ENCODE results near the gene CEP70.
"Not testable (repeated sequence)": the region's sequence is repeated elsewhere in the genome, so short reads cannot be mapped to it uniquely, and the experiment has no call there.

CEP70 gene

DNA sequence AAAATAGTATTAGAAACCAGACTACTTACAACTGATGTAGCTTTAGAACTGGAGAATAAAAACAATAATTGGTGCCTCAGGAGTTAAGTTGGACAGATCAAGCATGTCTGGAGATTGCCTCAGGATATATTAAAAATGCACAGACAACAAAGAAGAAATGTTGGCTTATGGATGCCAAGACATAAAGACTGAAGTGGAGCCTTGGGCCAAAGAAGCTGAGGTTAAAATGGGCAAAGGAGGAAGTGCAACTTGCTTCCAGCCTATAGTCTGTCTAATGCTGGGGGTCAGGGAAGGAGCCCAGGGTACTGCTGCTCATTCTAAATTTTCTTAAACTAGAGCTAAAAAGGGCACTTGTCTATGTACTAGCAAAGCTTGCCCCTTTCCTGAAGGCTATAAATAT is 82.1 kb downstream of the CEP70 start:
- no peak for DNase-seq (ENCODE audit: low read depth)

- no peak for DNase-seq (ENCODE audit: low read depth)
Observed at GRCh38 chr3:138509586-138509985, 84.5 kb downstream of the CEP70 start.

- no peak for DNase-seq (ENCODE audit: low read depth)
Observed at GRCh38 chr3:138507524-138507923, 86.5 kb downstream of the CEP70 start.

DNA sequence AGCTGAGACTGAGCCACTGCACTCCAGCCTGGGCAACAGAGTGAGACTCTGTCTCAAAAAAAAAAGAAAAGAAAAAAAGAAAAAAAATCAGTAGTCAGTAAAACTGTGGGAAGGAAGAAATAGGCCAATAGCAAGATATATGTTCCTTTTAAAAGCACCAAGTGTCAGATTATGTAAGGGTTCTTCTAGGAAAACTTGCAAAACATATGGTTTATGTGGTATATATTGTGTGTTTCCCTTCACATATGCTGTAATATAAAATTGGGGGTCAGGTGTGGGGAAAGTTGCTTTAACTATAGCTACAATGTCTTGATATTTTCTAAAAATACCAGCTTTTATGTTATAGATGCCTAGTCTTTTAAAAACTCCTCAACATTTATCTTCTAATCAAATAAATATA is 95.1 kb downstream of the CEP70 start:
- no peak for DNase-seq (ENCODE audit: low read depth)

- DNase-seq (ENCODE audit: low read depth): no peak
Observed at GRCh38 chr3:138497851-138498250, 96.2 kb downstream of the CEP70 start.

- no peak for DNase-seq (ENCODE audit: low read depth)
Observed at GRCh38 chr3:138497021-138497420, 97.0 kb downstream of the CEP70 start.

DNA sequence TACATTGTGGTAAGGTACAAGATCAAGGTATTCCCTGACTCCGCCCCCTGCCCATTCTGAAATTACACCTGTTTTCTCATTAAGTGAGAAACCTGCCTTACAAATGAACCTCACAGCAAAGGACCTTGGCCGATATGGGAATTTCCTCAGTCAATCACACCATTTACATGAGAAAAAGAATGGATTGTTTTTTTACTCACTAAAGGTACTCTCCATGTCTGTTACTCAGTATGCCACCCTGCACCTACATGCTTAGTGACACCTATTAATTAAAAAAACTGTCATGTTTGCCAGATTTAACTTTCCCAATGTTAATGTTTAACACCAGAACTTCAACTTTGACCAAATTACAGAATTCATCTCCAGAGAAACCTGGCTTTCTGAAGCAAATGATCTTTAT is 97.6 kb downstream of the CEP70 start:
- no peak for DNase-seq (ENCODE audit: low read depth)

DNA sequence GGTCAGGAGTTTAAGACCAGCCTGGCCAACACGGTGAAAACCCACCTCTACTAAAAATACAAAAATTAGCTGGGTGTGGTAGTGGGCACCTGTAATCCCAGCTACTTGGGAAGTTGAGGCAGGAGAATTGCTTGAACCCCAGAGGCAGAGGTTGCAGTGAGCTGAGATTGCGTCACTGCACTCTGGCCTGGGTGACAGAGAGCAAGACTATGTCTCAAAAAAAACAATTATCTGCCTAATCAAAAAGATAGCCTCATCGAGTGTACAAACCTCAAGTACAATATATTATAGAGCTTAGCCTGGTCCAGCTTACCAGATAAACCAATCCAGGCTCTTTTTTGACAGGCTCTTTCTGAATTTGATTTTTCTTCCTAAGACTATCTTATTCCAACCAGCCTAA is 98.4 kb downstream of the CEP70 start:
- not testable (repeated sequence) for DNase-seq (ENCODE audit: low read depth)

DNA sequence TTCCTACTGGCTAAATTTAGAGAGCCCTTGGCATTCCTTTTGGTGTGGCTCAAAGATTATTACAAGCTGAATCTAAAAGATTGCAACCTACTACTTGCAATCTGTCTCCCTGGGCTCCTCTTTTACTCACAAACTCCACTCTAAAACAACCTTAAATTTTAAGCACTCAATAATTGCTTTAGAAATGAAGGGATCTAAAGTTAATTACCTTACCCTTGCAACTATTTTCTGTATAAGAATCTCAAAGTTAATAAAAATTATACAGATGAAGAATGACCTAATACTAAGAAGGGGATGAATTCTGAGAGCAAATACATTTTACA is 99.5 kb downstream of the CEP70 start:
- no peak for DNase-seq (ENCODE audit: low read depth)

DNA sequence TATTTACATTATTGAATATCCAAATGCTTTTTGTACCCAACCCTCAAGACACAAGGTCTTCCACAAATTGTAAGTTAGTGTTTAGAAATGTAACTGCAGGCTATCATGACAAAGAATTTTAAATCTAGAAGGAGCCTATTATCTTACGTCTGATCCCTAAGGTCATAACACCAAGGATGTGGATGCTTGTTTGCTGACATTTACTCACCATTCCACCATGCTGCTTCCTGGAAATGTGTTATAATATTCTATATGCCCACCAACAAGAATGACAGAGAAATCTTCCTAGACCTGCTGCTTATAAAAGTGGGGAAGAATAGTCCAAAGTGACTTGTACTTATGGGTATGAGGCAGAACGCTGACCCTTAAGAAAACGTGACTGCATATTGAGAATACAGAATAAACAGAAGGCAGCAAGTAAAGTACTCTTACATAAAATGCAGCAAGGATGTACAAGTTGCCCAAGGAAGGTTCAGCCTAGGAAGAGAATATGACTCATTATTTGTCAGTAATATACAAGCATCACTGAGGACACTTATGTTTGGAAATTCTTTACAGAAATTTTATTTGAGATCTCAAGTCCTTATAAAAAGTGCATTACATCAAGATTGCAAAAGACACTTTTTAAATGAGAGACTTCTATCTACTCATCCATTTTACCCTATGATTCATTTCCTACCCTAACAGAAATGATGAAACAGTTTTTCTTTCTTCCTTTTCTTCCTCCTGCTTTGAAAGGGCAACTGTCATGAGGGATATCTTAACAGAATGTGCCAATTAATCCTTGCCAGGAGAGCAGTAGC is 100.1 kb downstream of the CEP70 start:
- DNase-seq (ENCODE audit: low read depth): peak; percentile 79

- DNase-seq (ENCODE audit: low read depth): no peak
Observed at GRCh38 chr3:138492980-138493675, 100.9 kb downstream of the CEP70 start.

GRCh38 chr3:138491971-138492370 is 102.1 kb downstream of the CEP70 start:
- DNase-seq (ENCODE audit: low read depth): no peak

GRCh38 chr3:138486580-138486979 is 107.5 kb downstream of the CEP70 start:
- not testable (repeated sequence) for DNase-seq (ENCODE audit: low read depth)

DNA sequence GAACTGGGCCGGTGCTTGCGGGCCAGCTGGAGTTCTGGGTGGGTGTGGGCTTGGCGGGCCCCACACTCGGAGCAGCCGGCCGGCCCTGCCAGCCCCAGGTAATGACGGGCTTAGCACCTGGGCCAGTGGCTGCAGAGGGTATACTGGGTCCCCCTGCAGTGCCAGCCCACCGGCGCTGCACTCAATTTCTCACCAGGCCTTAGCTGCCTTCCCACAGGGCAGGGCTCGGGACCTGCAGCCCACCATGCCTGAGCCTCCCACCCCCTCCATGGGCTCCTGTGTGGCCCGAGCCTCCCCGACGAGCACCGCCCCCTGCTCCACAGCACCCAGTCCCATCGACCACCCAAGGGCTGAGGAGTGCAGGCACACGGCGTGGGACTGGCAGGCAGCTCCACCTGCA is 109.4 kb downstream of the CEP70 start:
- not testable (repeated sequence) for DNase-seq (ENCODE audit: low read depth)

DNA sequence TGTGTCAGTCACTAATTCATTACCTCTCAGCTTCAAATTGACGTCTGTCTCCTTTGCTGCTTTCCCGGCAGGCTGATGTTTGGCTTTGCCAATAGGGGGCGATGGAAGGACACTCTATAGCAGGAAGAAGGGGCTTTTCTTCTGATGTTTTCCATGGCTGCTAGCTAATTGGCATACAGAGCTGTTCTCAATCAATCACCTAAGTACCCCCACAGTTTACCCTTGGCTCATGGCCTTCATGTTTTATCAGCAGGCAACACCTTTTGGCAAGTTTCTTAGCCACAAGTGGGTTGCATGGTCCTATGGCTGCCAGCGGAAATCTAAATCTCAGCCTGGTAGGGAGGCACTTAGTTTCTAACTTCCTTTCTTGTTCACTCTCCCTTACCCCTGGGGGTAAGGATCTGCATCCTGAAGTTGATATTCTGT is 114.6 kb downstream of the CEP70 start:
- peak; percentile 27 for DNase-seq (ENCODE audit: low read depth)

- no peak for DNase-seq (ENCODE audit: low read depth)
Observed at GRCh38 chr3:138477801-138478200, 116.3 kb downstream of the CEP70 start.

DNA sequence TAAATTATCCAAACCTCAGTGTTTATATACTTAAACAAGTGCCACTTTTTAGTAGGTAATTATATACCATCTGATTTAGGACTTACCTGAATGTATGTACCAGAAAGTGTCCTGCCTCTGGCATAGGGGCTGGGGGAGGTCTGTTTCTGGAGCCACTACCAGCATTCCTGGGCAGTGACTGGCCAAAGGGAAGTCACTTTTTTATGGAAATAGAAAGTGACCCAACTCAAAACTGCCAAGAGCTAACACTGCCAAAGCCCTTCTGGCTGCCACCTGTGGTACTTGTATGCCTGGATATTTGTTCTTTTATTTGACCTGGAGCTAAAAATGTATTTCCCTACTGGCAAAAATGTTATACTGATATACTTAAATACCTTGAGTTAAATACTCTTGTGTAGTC is 116.9 kb downstream of the CEP70 start:
- no peak for DNase-seq (ENCODE audit: low read depth)

- DNase-seq (ENCODE audit: low read depth): no peak
Observed at GRCh38 chr3:138476526-138476925, 117.5 kb downstream of the CEP70 start.

DNA sequence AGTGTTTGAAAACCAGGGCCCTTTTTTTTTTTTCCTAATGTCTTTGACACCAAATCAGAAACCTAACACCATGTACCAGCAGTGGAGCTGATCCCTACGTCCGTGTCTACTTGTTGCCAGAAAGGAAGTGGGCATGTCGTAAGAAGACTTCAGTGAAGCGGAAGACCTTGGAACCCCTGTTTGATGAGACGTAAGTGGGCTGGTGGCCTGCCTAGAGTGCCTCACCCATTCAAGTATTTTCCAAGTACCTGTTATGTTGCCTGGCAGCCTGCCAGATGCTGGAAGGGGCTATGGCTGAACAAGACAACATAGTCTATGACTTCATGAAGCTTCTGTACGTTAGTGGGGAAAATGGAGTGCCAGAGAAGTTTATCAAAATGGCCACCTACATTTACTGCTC is 119.9 kb downstream of the CEP70 start:
- no peak for DNase-seq (ENCODE audit: low read depth)

DNA sequence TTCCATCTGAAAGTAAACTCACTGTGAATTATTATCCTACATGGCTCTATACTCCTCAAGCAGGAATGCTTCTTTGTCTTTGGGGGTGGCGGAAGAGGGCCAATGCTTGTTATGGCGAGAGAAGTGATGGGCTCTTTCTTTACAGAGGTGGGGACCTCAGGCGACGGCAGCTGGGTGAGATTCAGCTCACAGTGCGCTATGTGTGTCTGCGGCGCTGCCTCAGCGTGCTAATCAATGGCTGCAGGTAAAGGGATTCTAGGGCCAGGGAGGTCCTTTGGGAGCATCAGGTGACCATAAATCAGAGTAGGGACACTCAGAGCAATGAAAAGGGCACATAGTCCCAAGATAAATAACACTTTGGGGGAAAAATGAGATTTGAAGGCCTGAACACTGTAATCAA is 120.7 kb downstream of the CEP70 start:
- DNase-seq (ENCODE audit: low read depth): no peak

- DNase-seq (ENCODE audit: low read depth): no peak
Observed at GRCh38 chr3:138472141-138472825, 121.8 kb downstream of the CEP70 start.

- no peak for DNase-seq (ENCODE audit: low read depth)
Observed at GRCh38 chr3:138471481-138471880, 122.6 kb downstream of the CEP70 start.

DNA sequence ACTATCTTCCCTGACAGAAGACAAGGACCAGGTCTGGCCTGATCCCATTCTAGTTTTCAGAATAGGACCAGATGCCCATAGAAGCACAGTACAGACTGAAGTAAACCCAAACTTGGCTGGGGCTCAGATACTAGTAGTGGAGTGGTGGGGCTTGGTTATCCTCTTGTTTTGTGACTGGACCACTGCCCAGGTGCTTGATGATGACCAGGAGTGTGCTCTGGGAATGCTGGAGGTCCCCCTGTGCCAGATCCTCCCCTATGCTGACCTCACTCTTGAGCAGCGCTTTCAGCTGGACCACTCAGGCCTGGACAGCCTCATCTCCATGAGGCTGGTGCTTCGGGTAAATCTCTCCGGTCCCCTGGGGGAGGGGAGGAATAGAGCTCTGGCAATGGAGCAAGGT is 123.4 kb downstream of the CEP70 start:
- no peak for DNase-seq (ENCODE audit: low read depth)
